ENCODE data around the gene AJM1. TPM values are rescaled to one million over a fixed set of nuclear protein-coding genes. Genes with fewer than 3 reads are reported as not detected.
"Not testable (repeated sequence)": the region's sequence is repeated elsewhere in the genome, so short reads cannot be mapped to it uniquely, and the experiment has no call there.

AJM1 gene
- total RNA-seq, 1 donor from 2014 or later = 0.96 TPM

DNA sequence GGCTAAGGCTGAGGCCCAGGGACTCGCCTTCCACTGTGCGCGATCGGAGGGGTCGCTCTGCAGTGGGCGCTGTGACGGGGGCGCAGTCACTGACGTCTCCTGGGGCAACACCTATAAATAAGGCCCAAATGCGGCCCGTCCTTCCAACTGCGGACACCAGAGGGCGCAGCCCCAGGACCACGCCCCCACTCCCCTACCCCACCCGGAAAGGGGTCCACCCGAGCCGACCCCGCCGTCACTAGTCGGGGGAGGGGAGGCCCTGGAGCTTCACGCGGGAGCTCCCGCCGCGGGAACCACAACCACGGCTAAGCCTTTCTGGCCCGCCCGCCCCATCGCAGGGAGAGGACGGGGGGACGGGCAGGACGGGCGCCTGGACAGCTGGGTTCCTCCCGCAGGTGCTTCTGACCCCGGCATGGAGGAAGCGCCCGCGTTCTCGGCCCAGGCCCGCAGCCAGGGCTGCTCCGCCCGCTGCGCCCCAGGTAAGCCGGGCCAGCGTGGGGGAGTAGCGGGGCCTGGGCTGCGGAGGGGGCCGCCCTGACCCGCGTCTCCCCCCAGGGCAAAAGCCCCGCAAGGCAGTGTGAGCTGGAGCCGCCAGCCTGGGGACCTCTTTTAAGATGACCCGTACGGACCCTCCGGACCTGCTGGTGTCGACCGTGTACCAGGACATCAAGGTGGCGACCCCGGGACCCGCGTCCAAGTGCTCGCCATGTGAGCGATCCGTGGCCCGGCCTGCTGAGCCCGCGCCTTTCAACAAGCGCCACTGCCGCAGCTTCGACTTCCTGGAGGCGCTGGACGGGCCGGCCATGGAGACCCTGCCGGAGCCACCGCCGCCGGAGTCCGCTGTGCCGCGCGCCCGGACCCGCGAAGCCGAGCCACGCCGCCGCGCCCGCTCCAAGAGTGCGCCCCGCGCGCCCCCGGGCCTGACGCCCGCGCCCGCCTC is 1.8 kb downstream of the AJM1 start:
- H3K36me3 ChIP-seq (ENCODE audit: control insufficient read depth, insufficient read depth, low read length); DNase-seq (ENCODE audit: low read depth); H3K4me3 ChIP-seq (ENCODE audit: low read depth, low read length): not testable (repeated sequence)
- H3K27me3 ChIP-seq (ENCODE audit: control insufficient read depth, insufficient read depth, low read length) = peaks cover 40% of the 10 kb centered on the region
- TF ChIP-seq CTCF (IDR thresholded peaks at IDR 0.05; ENCODE audit: insufficient read depth, low read length, poor library complexity, severe bottlenecking) = peak; percentile 51

DNA sequence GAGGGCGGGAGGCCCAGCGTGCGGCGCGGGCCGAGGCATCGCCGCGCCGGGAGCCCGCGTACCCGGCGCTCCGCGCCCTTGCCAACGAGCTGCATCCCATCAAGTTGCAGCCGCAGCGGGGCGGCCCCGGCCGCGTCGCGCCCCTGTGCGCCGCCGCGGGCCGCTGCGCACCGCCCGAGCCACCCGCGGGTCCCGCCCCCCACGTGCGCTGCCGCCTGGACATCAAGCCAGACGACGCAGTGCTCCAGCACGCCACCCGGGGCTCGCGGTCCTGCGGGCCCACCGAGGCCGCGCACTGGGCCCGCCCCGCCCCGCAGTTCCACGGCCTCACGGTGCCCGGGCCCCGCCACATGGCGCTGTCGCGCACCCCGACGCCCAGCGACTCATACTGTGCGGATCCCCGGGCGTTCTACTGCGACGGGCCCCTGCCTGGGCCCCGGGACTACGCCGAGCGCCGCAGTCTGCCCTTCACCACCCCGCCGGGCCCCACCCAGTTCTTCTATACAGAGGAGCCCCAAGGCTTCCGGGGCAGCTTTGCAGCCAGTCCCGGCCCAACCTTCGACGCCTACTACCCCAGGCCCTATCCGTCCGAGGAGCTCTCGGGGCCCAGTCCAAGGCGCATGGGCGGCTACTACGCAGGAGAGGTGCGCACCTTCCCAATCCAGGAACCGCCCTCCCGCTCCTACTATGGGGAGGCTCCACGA is 2.6 kb downstream of the AJM1 start:
- Histone ChIP-seq H3K4me3 (ENCODE audit: low read depth, low read length) (no peak overlapping the region), H3K27me3 (ENCODE audit: control insufficient read depth, insufficient read depth, low read length) (peaks cover 40% of the 10 kb centered on the region), H3K36me3 (ENCODE audit: control insufficient read depth, insufficient read depth, low read length) (no peaks in the 10 kb centered on the region)
- TF ChIP-seq CTCF (IDR thresholded peaks at IDR 0.05; ENCODE audit: insufficient read depth, low read length, poor library complexity, severe bottlenecking) = no peak
- DNase-seq (ENCODE audit: low read depth) = no peak

DNA sequence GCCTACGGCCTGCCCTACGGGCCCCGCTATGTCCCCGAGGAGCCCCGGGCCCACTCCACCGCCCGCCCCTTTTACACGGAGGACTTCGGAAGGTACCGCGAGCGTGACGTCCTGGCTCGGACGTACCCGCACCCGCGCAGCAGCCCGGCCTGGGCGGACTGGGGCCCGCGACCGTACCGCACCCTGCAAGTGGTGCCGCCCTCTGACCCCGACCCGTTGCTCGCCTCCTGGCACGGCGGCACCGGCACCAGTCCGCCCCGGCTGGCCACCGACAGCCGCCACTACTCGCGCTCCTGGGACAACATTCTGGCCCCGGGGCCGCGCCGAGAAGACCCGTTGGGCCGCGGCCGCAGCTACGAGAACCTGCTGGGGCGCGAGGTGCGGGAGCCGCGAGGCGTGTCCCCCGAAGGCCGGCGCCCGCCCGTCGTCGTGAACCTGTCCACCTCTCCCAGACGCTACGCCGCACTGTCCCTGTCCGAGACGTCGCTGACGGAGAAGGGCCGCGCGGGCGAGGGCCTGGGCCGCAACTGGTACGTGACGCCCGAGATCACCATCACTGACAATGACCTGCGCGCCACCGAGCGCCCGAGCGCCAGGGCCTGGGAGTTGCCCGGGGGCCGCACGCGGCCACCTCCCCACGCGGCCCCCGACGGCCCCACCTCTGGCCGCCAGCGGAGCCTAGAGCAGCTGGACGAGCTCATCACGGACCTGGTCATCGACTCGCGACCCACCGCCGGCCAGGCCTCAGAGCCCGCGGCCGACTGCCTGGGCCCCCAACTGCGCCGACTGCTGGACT is 3.4 kb downstream of the AJM1 start:
- no peaks in the 10 kb centered on the region for H3K36me3 ChIP-seq (ENCODE audit: control insufficient read depth, insufficient read depth, low read length)
- H3K27me3 ChIP-seq (ENCODE audit: control insufficient read depth, insufficient read depth, low read length) = peaks cover 40% of the 10 kb centered on the region
- H3K4me3 ChIP-seq (ENCODE audit: low read depth, low read length) = no peak overlapping the region
- DNase-seq (ENCODE audit: low read depth) = no peak
- TF ChIP-seq CTCF (IDR thresholded peaks at IDR 0.05; ENCODE audit: insufficient read depth, low read length, poor library complexity, severe bottlenecking) = no peak

DNA sequence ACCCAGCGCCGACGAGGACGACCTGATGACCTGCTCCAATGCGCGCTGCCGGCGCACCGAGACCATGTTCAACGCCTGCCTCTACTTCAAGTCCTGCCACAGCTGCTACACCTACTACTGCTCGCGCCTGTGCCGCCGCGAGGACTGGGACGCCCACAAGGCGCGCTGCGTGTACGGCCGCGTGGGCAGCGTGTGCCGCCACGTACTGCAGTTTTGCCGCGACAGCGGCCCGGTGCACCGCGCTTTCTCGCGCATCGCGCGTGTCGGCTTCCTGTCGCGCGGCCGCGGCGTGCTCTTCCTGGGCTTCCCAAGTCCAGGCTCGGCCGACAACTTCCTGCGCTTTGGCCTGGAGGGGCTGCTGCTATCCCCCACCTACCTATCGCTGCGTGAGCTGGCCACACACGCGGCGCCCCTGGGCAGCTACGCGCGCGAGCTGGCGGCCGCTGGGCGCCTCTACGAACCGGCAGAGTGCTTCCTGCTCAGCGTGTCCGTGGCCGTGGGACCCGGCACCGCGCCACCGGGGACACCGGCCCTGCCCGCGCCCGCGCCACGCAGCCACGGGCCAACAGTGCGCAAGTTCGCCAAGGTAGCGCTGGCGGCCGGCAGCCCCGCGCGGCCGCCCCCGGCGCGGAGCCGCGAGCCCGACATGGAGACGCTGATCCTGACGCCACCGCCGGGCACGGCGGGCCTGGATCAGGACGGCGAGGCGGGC is 4.3 kb downstream of the AJM1 start:
- no peak for TF ChIP-seq CTCF (IDR thresholded peaks at IDR 0.05; ENCODE audit: insufficient read depth, low read length, poor library complexity, severe bottlenecking)
- H3K27me3 ChIP-seq (ENCODE audit: control insufficient read depth, insufficient read depth, low read length) = peaks cover 40% of the 10 kb centered on the region
- peak overlapping the region; percentile 25 for H3K4me3 ChIP-seq (ENCODE audit: low read depth, low read length)
- DNase-seq (ENCODE audit: low read depth) = no peak
- H3K36me3 ChIP-seq (ENCODE audit: control insufficient read depth, insufficient read depth, low read length) = peaks cover 1% of the 10 kb centered on the region

DNA sequence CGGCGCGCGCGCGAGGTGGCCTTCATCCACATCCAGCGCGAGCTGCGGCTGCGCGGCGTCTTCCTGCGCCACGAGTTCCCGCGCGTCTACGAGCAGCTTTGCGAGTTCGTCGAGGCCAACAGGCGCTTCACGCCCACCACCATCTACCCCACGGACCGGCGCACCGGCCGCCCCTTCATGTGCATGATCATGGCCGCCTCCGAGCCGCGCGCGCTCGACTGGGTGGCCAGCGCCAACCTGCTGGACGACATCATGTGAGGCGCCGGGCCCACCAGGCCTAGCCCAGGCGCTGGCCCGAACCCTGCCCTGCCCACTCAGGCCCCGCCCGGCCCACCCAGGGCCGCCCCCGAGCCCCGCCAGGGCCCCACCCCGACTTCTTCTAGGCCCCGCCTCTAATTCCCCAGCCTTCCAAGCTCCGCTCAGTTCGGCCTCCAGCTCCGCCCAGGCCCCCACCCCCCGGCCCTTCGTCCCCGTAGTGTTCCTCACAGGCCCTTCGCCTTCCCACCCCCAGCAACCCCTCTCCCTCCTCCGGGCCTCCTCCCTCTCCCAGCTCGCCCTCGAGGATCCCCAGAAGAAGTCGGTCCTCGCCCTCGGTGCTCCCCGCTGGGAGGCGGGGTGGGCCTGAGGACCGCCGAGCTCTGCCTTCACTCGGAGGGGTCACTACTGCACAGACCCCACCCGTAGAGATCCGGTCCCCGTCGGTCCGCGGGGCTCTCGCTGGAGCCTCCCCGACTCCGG is 5.0 kb downstream of the AJM1 start:
- H3K4me3 ChIP-seq (ENCODE audit: low read depth, low read length) = peak overlapping the region; percentile 55
- H3K36me3 ChIP-seq (ENCODE audit: control insufficient read depth, insufficient read depth, low read length) = peaks cover 2% of the 10 kb centered on the region
- no peak for TF ChIP-seq CTCF (IDR thresholded peaks at IDR 0.05; ENCODE audit: insufficient read depth, low read length, poor library complexity, severe bottlenecking)
- no peak for DNase-seq (ENCODE audit: low read depth)
- peaks cover 40% of the 10 kb centered on the region for H3K27me3 ChIP-seq (ENCODE audit: control insufficient read depth, insufficient read depth, low read length)
